Heart left ventricle (tissue), 13 donors: ENCODE measurements around the gene ANKRD22.

Experiments
- CTCF ChIP-seq, 12 donors: fragments of 200-600 bp; sonication (generic) in 4 of 12; IDR thresholded peaks; one replicate each; pipeline versions ENCODE4 v1.5.0 to v1.8.0; 2018 to 2022; ENCODE audit warnings: antibody characterized with exemption in 12 of 12, mild to moderate bottlenecking in 5 of 12
- POLR2A ChIP-seq, 2 donors: fragments of 450-650 bp; IDR thresholded peaks; one replicate each; pipeline ENCODE4 v1.6.1; 2017; ENCODE audit warnings: antibody characterized with exemption in 2 of 2, mild to moderate bottlenecking in 2 of 2, moderate library complexity in 2 of 2
- donor health status: ischemic (EF 13 %, LVEDD 7.1; RV severe dilation, severe dysfunction).
- donor health status: DM: no; HTN: yes; CAD: no.
- donor health status: DM: no; HTN: no; CAD: no.
- donor health status: ischemic (EF 25% LVEDD 6.9; RV normal size, moderate dysfunction).
- donor health status: ischemic (EF 25% LVEDD 5.7; RV mildly dilated, moderate dysfunction).
- donor health status: ischemic (EF 35%, LVEDD 5.7; RV mildly dilated, moderate dysfunction).
- donor health status: nonischemic (EF 11% LVEDD 7.7; RV severe dilation, severe dysfunction).
- donor health status: DM: yes; HTN: yes; CAD: no.
- donor health status: PGD.
- donor health status: ischemic (EF 29% LVEDD 5.4; RV normal size, mild dysfunction).
- donor health status: nonischemic (EF 23%, LVEDD 6.1; RV moderate dilation, normal function).

GRCh38 chr10:88895250-88895649, 43.6 kb upstream of the ANKRD22 start:
- TF ChIP-seq POLR2A (IDR thresholded peaks at IDR 0.05): no peak
- TF ChIP-seq CTCF (IDR thresholded peaks at IDR 0.05): no peak
